ENCODE measurements around the gene UBASH3B.

GRCh38 chr11:122765487-122766131 is 110.1 kb downstream of the UBASH3B start:
- TF ChIP-seq, protein P1, sequence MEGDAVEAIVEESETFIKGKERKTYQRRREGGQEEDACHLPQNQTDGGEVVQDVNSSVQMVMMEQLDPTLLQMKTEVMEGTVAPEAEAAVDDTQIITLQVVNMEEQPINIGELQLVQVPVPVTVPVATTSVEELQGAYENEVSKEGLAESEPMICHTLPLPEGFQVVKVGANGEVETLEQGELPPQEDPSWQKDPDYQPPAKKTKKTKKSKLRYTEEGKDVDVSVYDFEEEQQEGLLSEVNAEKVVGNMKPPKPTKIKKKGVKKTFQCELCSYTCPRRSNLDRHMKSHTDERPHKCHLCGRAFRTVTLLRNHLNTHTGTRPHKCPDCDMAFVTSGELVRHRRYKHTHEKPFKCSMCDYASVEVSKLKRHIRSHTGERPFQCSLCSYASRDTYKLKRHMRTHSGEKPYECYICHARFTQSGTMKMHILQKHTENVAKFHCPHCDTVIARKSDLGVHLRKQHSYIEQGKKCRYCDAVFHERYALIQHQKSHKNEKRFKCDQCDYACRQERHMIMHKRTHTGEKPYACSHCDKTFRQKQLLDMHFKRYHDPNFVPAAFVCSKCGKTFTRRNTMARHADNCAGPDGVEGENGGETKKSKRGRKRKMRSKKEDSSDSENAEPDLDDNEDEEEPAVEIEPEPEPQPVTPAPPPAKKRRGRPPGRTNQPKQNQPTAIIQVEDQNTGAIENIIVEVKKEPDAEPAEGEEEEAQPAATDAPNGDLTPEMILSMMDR (IDR thresholded peaks at IDR 0.05; ENCODE audit: low read depth, low read length), result no peak
- TF ChIP-seq EZH2phosphoT487 (IDR thresholded peaks at IDR 0.05; ENCODE audit: low read depth), result no peak
